HG03439 (cell line): ENCODE results near the gene KIFC3.
"Not testable (repeated sequence)": the region's sequence is repeated elsewhere in the genome, so short reads cannot be mapped to it uniquely, and the experiment has no call there.

Source experiments
- ATAC-seq: cut with Tn5 transposase; IDR thresholded peaks from one replicate; pipeline ENCODE4 v1.9.1; 2021; ENCODE audit warnings: mild to moderate bottlenecking, moderate library complexity; ENCODE audit not compliant: unreplicated experiment

KIFC3 gene

GRCh38 chr16:57756424-57757325 is 45.6 kb downstream of the KIFC3 start:
- ATAC-seq: no peak

GRCh38 chr16:57755726-57756423 is 46.4 kb downstream of the KIFC3 start:
- no peak for ATAC-seq

GRCh38 chr16:57755061-57755684 is 47.1 kb downstream of the KIFC3 start:
- no peak for ATAC-seq

- no peak for ATAC-seq
These were observed 47.8 kb downstream of the KIFC3 start for GRCh38 chr16:57754354-57755060.

GRCh38 chr16:57753448-57754353 is 48.6 kb downstream of the KIFC3 start:
- no peak for ATAC-seq

- ATAC-seq: no peak
These were observed 49.5 kb downstream of the KIFC3 start for GRCh38 chr16:57752581-57753447.

- ATAC-seq: no peak
These were observed 50.1 kb downstream of the KIFC3 start for GRCh38 chr16:57752203-57752580.

- no peak for ATAC-seq
These were observed 50.6 kb downstream of the KIFC3 start for GRCh38 chr16:57751539-57752202.

- ATAC-seq: no peak
These were observed 51.3 kb downstream of the KIFC3 start for GRCh38 chr16:57750796-57751538.

GRCh38 chr16:57749856-57750452 is 52.3 kb downstream of the KIFC3 start:
- no peak for ATAC-seq

GRCh38 chr16:57749101-57749692 is 53.1 kb downstream of the KIFC3 start:
- no peak for ATAC-seq

GRCh38 chr16:57748596-57748995 is 53.7 kb downstream of the KIFC3 start:
- no peak for ATAC-seq

- ATAC-seq: no peak
These were observed 54.3 kb downstream of the KIFC3 start for GRCh38 chr16:57747996-57748395.

GRCh38 chr16:57747496-57747895 is 54.8 kb downstream of the KIFC3 start:
- ATAC-seq: no peak

GRCh38 chr16:57747091-57747490 is 55.2 kb downstream of the KIFC3 start:
- ATAC-seq: no peak

- not testable (repeated sequence) for ATAC-seq
These were observed 56.0 kb downstream of the KIFC3 start for GRCh38 chr16:57746316-57746715.

- no peak for ATAC-seq
These were observed 56.5 kb downstream of the KIFC3 start for GRCh38 chr16:57745768-57746167.
